GM21737 (cell line): Measurements from ENCODE around the gene ZP4.
"Not testable (repeated sequence)": the region's sequence is repeated elsewhere in the genome, so short reads cannot be mapped to it uniquely, and the experiment has no call there.

ENCODE experiments used
- ATAC-seq: cut with Tn5 transposase; IDR thresholded peaks from one replicate; pipeline ENCODE4 v1.9.1; 2021; ENCODE audit warnings: mild to moderate bottlenecking, moderate library complexity; ENCODE audit not compliant: unreplicated experiment

The ZP4 gene

GRCh38 chr1:237879195-237879594 lies 11.5 kb downstream of the ZP4 start:
- no peak for ATAC-seq

- ATAC-seq = no peak
These were observed 12.3 kb downstream of the ZP4 start for GRCh38 chr1:237878406-237878805.

GRCh38 chr1:237877631-237878030 lies 13.1 kb downstream of the ZP4 start:
- ATAC-seq = no peak

- no peak for ATAC-seq
These were observed 15.4 kb downstream of the ZP4 start for GRCh38 chr1:237875291-237875690.

- no peak for ATAC-seq
These were observed 17.1 kb downstream of the ZP4 start for GRCh38 chr1:237873487-237874211.

- no peak for ATAC-seq
These were observed 21.7 kb downstream of the ZP4 start for GRCh38 chr1:237868817-237869600.

GRCh38 chr1:237867380-237867888 lies 23.3 kb downstream of the ZP4 start:
- no peak for ATAC-seq

- ATAC-seq = no peak
These were observed 26.1 kb downstream of the ZP4 start for GRCh38 chr1:237864338-237865244.

- ATAC-seq = no peak
These were observed 27.5 kb downstream of the ZP4 start for GRCh38 chr1:237863234-237863633.

- no peak for ATAC-seq
These were observed 28.8 kb downstream of the ZP4 start for GRCh38 chr1:237861944-237862343.

- ATAC-seq = no peak
These were observed 31.7 kb downstream of the ZP4 start for GRCh38 chr1:237858992-237859391.

GRCh38 chr1:237857455-237857854 lies 33.3 kb downstream of the ZP4 start:
- ATAC-seq = no peak

- no peak for ATAC-seq
These were observed 38.4 kb downstream of the ZP4 start for GRCh38 chr1:237852342-237852741.

GRCh38 chr1:237851210-237851845 lies 39.4 kb downstream of the ZP4 start:
- ATAC-seq = no peak

- not testable (repeated sequence) for ATAC-seq
These were observed 47.2 kb downstream of the ZP4 start for GRCh38 chr1:237843516-237843915.

- no peak for ATAC-seq
These were observed 49.2 kb downstream of the ZP4 start for GRCh38 chr1:237841485-237841884.

GRCh38 chr1:237838904-237839534 lies 51.7 kb downstream of the ZP4 start:
- ATAC-seq = no peak

- no peak for ATAC-seq
These were observed 52.4 kb downstream of the ZP4 start for GRCh38 chr1:237838320-237838719.

GRCh38 chr1:237834461-237834860 lies 56.3 kb downstream of the ZP4 start:
- ATAC-seq = no peak

- no peak for ATAC-seq
These were observed 56.7 kb downstream of the ZP4 start for GRCh38 chr1:237834048-237834447.
